Measurements from ENCODE around the gene GSN. TPM values are rescaled to one million over a fixed set of nuclear protein-coding genes. Genes with fewer than 3 reads are reported as not detected.
A peak's percentile ranks its signal among the peaks of the same experiment; 100 is the strongest.

GSN gene
- total RNA-seq, 1 donor from 2014 or later = 249 TPM

GRCh38 chr9:121242959-121243346 is 25.0 kb upstream of the GSN start:
- peaks cover 11% of the 10 kb centered on the region for H3K9me3 Mint-ChIP-seq (ENCODE audit: unreplicated experiment)
- H3K27ac Mint-ChIP-seq (ENCODE audit: unreplicated experiment) = no peak overlapping the region
- H3K36me3 Mint-ChIP-seq (ENCODE audit: unreplicated experiment) = peaks cover 7% of the 10 kb centered on the region
- TF ChIP-seq, protein P1, sequence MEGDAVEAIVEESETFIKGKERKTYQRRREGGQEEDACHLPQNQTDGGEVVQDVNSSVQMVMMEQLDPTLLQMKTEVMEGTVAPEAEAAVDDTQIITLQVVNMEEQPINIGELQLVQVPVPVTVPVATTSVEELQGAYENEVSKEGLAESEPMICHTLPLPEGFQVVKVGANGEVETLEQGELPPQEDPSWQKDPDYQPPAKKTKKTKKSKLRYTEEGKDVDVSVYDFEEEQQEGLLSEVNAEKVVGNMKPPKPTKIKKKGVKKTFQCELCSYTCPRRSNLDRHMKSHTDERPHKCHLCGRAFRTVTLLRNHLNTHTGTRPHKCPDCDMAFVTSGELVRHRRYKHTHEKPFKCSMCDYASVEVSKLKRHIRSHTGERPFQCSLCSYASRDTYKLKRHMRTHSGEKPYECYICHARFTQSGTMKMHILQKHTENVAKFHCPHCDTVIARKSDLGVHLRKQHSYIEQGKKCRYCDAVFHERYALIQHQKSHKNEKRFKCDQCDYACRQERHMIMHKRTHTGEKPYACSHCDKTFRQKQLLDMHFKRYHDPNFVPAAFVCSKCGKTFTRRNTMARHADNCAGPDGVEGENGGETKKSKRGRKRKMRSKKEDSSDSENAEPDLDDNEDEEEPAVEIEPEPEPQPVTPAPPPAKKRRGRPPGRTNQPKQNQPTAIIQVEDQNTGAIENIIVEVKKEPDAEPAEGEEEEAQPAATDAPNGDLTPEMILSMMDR (IDR thresholded peaks at IDR 0.05) = no peak
- no peak for DNase-seq (ENCODE audit: extremely low spot score, unreplicated experiment)
- no peak overlapping the region for H3K4me3 Mint-ChIP-seq (ENCODE audit: unreplicated experiment)
- H3K4me1 Mint-ChIP-seq (ENCODE audit: unreplicated experiment) = peaks cover 25% of the 10 kb centered on the region
- H3K27me3 Mint-ChIP-seq (ENCODE audit: unreplicated experiment) = no peaks in the 10 kb centered on the region

GRCh38 chr9:121246821-121247561 is 21.0 kb upstream of the GSN start:
- Mint-ChIP-seq H3K27ac (ENCODE audit: unreplicated experiment) (peak overlapping the region; percentile 75), H3K9me3 (ENCODE audit: unreplicated experiment) (peaks cover 11% of the 10 kb centered on the region)
- TF ChIP-seq, protein P1 (IDR thresholded peaks at IDR 0.05) = no peak

DNA sequence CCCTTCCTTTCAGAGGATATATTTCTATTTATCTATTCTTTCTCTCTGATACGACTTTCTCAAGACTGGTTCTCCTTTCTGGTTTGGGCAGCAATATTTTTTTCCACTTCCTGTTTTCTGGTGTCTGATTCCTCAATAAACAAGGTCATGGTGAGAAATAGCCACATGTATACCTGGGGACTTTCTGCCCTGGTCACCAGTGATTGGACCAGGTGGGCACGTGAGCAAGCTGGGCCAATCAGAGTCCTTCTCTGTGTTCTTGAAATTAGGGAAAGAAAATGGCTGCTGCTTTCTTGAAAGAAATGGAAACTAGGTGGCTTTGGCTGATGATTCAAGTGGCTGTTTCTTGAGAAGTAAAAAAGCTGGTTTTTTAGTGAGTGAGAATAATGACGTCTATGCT is 18.4 kb upstream of the GSN start:
- H3K4me3 Mint-ChIP-seq (ENCODE audit: unreplicated experiment) = no peak overlapping the region
- TF ChIP-seq, protein P1 (IDR thresholded peaks at IDR 0.05) = no peak
- H3K27me3 Mint-ChIP-seq (ENCODE audit: unreplicated experiment) = no peaks in the 10 kb centered on the region
- H3K4me1 Mint-ChIP-seq (ENCODE audit: unreplicated experiment) = peaks cover 14% of the 10 kb centered on the region
- H3K27ac Mint-ChIP-seq (ENCODE audit: unreplicated experiment) = no peak overlapping the region
- H3K36me3 Mint-ChIP-seq (ENCODE audit: unreplicated experiment) = no peaks in the 10 kb centered on the region
- H3K9me3 Mint-ChIP-seq (ENCODE audit: unreplicated experiment) = peaks cover 7% of the 10 kb centered on the region
- DNase-seq (ENCODE audit: extremely low spot score, unreplicated experiment) = no peak

More at GRCh38 chr9:121246821-121247561, 21.0 kb upstream of the GSN start:
- Mint-ChIP-seq H3K36me3 (ENCODE audit: unreplicated experiment) (peaks cover 7% of the 10 kb centered on the region), H3K27me3 (ENCODE audit: unreplicated experiment) (no peaks in the 10 kb centered on the region), H3K4me1 (ENCODE audit: unreplicated experiment) (peaks cover 14% of the 10 kb centered on the region), H3K4me3 (ENCODE audit: unreplicated experiment) (no peak overlapping the region)
- DNase-seq (ENCODE audit: extremely low spot score, unreplicated experiment) = no peak

DNA sequence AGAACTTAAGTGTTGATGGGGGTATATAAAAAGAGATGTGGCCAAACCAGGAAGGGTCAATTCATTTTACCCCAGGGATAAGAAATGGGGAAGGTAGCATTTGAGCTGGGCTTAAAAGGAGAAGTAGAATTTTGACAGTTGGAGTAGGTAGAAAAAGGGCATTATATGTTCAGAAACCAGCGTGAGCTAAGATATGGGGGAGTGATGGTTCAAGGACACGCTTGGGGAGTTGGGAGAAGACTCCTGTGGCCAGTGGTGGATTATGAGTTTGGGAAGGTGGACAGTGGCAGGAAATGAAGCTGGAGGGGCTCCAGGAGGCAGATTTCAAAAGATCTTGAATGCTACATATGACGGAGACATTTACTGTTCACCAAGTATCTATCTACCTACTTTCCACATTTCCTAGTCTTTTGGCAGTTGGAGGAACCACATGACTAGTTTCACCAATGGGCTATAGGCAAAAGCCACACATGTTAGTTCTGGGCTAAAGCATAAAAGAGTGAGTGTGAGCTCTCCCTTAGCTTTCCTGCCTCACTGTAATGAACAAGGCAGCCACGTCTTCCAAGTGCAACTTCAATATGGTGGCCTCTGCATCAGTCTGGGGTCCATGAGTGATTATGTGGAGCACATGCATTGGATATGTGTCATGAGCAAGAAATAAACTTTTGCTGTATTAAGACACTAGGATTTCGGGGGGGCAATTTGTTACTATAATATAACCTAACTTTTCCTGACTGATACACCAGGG is 15.7 kb upstream of the GSN start:
- no peaks in the 10 kb centered on the region for H3K36me3 Mint-ChIP-seq (ENCODE audit: unreplicated experiment)
- TF ChIP-seq, protein P1 (IDR thresholded peaks at IDR 0.05) = no peak
- H3K27me3 Mint-ChIP-seq (ENCODE audit: unreplicated experiment) = no peaks in the 10 kb centered on the region
- H3K27ac Mint-ChIP-seq (ENCODE audit: unreplicated experiment) = no peak overlapping the region
- peaks cover 5% of the 10 kb centered on the region for H3K4me1 Mint-ChIP-seq (ENCODE audit: unreplicated experiment)
- no peak overlapping the region for H3K4me3 Mint-ChIP-seq (ENCODE audit: unreplicated experiment)
- H3K9me3 Mint-ChIP-seq (ENCODE audit: unreplicated experiment) = peaks cover 7% of the 10 kb centered on the region
- no peak for DNase-seq (ENCODE audit: extremely low spot score, unreplicated experiment)

DNA sequence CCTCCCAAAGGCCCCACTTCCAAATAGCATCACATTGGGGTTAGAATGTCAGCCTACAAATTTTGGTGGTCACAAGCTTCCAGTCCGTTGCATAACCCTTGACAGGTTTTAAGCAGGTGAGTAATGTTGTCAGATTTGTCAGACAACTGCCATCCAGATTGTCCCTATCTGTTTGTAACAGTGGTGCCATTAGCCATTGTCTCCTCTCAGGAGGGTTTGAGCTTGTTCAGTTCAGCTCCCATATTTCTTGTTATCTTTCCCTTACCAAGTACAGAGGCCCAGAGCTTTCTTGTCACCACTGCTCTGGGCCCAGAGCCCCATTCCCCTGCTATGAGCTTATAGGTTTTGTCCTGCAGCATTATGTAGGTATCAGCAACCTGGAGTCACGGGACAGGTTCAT is 14.8 kb upstream of the GSN start:
- TF ChIP-seq, protein P1 (IDR thresholded peaks at IDR 0.05) = no peak
- H3K36me3 Mint-ChIP-seq (ENCODE audit: unreplicated experiment) = no peaks in the 10 kb centered on the region
- no peak overlapping the region for H3K4me3 Mint-ChIP-seq (ENCODE audit: unreplicated experiment)
- no peaks in the 10 kb centered on the region for H3K27me3 Mint-ChIP-seq (ENCODE audit: unreplicated experiment)
- H3K9me3 Mint-ChIP-seq (ENCODE audit: unreplicated experiment) = peaks cover 7% of the 10 kb centered on the region
- no peak overlapping the region for H3K27ac Mint-ChIP-seq (ENCODE audit: unreplicated experiment)
- H3K4me1 Mint-ChIP-seq (ENCODE audit: unreplicated experiment) = peaks cover 11% of the 10 kb centered on the region
- DNase-seq (ENCODE audit: extremely low spot score, unreplicated experiment) = no peak

Data from osteocyte (in vitro differentiated cells).